ENCODE data around the gene LHX1. TPM values are rescaled to one million over a fixed set of nuclear protein-coding genes. Genes with fewer than 3 reads are reported as not detected.

LHX1 gene
- total RNA-seq, 4 donors from 2014 or later, result 2.8 TPM; not detected in 3

DNA sequence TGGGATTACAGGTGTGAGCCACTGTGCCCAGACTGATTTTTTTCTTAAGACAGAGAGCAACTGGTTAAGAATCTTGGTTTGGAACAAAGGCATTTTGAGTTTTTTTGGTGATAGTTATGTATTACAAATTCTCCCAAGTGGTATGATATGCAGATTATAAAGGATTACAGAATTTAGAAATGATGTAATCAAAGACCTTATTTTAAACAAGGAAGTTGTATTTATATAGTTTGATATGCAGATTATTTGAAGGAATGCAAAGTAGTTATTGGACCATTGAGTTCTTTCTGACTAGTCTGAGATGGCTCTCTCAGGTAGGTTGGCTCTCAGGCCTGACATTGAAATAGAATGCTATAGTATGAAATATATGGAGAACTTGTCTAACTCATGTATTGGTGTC lies 46.3 kb downstream of the LHX1 start:
- Histone ChIP-seq H3K4me3 (no peak overlapping the region), H3K36me3 (no peaks in the 10 kb centered on the region), H3K27ac (no peak overlapping the region), H3K4me1 (no peaks in the 10 kb centered on the region), H3K27me3 (no peaks in the 10 kb centered on the region), H3K9me3 (no peaks in the 10 kb centered on the region)
- no peak for TF ChIP-seq POLR2A (IDR thresholded peaks at IDR 0.05)
- no peak for TF ChIP-seq CTCF (IDR thresholded peaks at IDR 0.05)
- intact Hi-C loops (cut with DNase I; ENCODE audit: low total_unique reads), result no loop called here
- DNase-seq, result no peak

- TF ChIP-seq POLR2A (IDR thresholded peaks at IDR 0.05), result no peak
- no peak for TF ChIP-seq CTCF (IDR thresholded peaks at IDR 0.05)
- intact Hi-C loops (cut with DNase I; ENCODE audit: low total_unique reads), result no loop called here
- no peak for DNase-seq
- no peak overlapping the region for H3K4me3 ChIP-seq
- H3K27me3 ChIP-seq, result no peaks in the 10 kb centered on the region
- H3K27ac ChIP-seq, result no peak overlapping the region
- H3K9me3 ChIP-seq, result no peaks in the 10 kb centered on the region
- no peaks in the 10 kb centered on the region for H3K36me3 ChIP-seq
- H3K4me1 ChIP-seq, result no peaks in the 10 kb centered on the region
Measured at GRCh38 chr17:36989173-36989572, 51.9 kb downstream of the LHX1 start.

DNA sequence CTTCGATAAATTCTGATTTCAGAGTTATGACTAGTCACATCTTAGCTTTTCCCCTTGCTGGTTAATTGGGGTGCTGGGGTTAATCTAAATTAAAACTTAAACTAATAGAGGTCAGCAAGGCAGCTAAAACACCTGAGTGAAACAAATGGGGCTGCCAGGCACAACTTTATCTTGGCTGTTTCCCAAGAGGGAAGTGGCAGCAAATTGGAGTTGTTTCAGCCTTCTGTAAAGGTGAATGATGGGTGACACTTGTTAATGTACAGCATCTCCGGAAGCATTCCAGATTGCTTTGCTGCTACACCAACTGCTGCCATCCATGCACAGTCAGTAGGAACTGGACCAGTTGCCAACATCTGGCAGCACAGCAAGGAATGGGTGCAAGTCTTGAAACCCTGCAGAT lies 55.4 kb downstream of the LHX1 start:
- Histone ChIP-seq H3K4me3 (no peak overlapping the region), H3K4me1 (no peaks in the 10 kb centered on the region), H3K36me3 (no peaks in the 10 kb centered on the region), H3K27me3 (no peaks in the 10 kb centered on the region), H3K9me3 (no peaks in the 10 kb centered on the region), H3K27ac (no peak overlapping the region)
- intact Hi-C loops (cut with DNase I; ENCODE audit: low total_unique reads), result no loop called here
- DNase-seq, result no peak
- no peak for TF ChIP-seq POLR2A (IDR thresholded peaks at IDR 0.05)
- TF ChIP-seq CTCF (IDR thresholded peaks at IDR 0.05), result no peak

- Histone ChIP-seq H3K4me3 (no peak overlapping the region), H3K9me3 (no peaks in the 10 kb centered on the region), H3K27me3 (no peaks in the 10 kb centered on the region), H3K36me3 (no peaks in the 10 kb centered on the region), H3K27ac (no peak overlapping the region), H3K4me1 (no peaks in the 10 kb centered on the region)
- TF ChIP-seq POLR2A (IDR thresholded peaks at IDR 0.05), result no peak
- TF ChIP-seq CTCF (IDR thresholded peaks at IDR 0.05), result no peak
- no peak for DNase-seq
- intact Hi-C loops (cut with DNase I; ENCODE audit: low total_unique reads), result no loop called here
Measured at GRCh38 chr17:36993227-36993626, 56.0 kb downstream of the LHX1 start.

Small RNAs within 50 kb of the gene (small RNA-seq; reads per million reads assigned to genes)
- gene AC243773.2, result not detected

Other genes with a start within 250 kb of the LHX1 start
- 10 to 100 TPM in 3 of 4 donors, 1 to 10 TPM in 1; 10.0 to 48.2 (median 30.3) TPM for gene AATF, start 11.5 kb downstream of the LHX1 start, total RNA-seq